Gastroesophageal sphincter (tissue), 3 donors: ENCODE results near the gene ISG20.

Experiments used
- EP300 ChIP-seq: sonication (generic); formaldehyde crosslinking; IDR thresholded peaks from one replicate; pipeline ENCODE4 v1.6.1; 2017; ENCODE audit warnings: antibody characterized with exemption, mild to moderate bottlenecking
- POLR2A ChIP-seq, 2 donors: fragments of 450-650 bp; IDR thresholded peaks; one replicate each; pipeline ENCODE4 v1.6.1; 2017; ENCODE audit warnings: antibody characterized with exemption in 2 of 2, mild to moderate bottlenecking in 2 of 2, moderate library complexity in 1 of 2
- TF ChIP-seq, protein P1 (sequence below), 4 experiments: fragments of 200-600 bp in 2 of 4; fragments of 450-650 bp in 2 of 4; sonication (generic) in 1 of 4; IDR thresholded peaks; one replicate each; pipeline ENCODE4 v1.5.1; 2017 to 2019; ENCODE audit warnings: antibody characterized with exemption in 4 of 4, mild to moderate bottlenecking in 2 of 4, moderate library complexity in 2 of 4

DNA sequence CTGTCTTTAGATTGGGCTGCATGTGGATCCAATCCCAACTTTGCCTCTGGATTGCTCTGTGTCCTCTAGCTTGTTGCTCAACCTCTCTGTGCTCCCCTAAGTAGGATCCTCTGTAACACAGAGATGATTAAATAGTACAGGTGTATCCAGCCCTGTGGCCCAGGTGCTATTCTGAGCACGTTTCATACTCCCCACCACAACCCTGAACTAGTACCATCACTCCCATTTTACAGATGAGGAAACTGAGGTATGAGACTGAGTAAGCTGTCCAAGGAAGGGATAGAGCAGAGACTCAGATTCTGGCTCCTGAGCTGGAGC is 7.2 kb downstream of the ISG20 start:
- TF ChIP-seq, protein P1, sequence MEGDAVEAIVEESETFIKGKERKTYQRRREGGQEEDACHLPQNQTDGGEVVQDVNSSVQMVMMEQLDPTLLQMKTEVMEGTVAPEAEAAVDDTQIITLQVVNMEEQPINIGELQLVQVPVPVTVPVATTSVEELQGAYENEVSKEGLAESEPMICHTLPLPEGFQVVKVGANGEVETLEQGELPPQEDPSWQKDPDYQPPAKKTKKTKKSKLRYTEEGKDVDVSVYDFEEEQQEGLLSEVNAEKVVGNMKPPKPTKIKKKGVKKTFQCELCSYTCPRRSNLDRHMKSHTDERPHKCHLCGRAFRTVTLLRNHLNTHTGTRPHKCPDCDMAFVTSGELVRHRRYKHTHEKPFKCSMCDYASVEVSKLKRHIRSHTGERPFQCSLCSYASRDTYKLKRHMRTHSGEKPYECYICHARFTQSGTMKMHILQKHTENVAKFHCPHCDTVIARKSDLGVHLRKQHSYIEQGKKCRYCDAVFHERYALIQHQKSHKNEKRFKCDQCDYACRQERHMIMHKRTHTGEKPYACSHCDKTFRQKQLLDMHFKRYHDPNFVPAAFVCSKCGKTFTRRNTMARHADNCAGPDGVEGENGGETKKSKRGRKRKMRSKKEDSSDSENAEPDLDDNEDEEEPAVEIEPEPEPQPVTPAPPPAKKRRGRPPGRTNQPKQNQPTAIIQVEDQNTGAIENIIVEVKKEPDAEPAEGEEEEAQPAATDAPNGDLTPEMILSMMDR (IDR thresholded peaks at IDR 0.05) = no peak
- TF ChIP-seq EP300 (no peak), POLR2A (IDR thresholded peaks at IDR 0.05) (no peak)
